ENCODE results near the gene CPM. TPM values are rescaled to one million over a fixed set of nuclear protein-coding genes. Genes with fewer than 3 reads are reported as not detected.

CPM gene
- total RNA-seq, 1 donor: 17.1 TPM

GRCh38 chr12:68837215-68837614 lies 95.8 kb downstream of the CPM start:
- TF ChIP-seq CTCF (IDR thresholded peaks at IDR 0.05; ENCODE audit: insufficient read depth, low read length): no peak
- DNase-seq (ENCODE audit: low read depth): no peak
- H3K4me3 ChIP-seq (ENCODE audit: low read depth, low read length): no peak overlapping the region

- no peak overlapping the region for H3K4me3 ChIP-seq (ENCODE audit: low read depth, low read length)
- no peak for TF ChIP-seq CTCF (IDR thresholded peaks at IDR 0.05; ENCODE audit: insufficient read depth, low read length)
- DNase-seq (ENCODE audit: low read depth): no peak
These were observed 97.5 kb downstream of the CPM start for GRCh38 chr12:68835333-68835908.

GRCh38 chr12:68833508-68833907 lies 99.5 kb downstream of the CPM start:
- DNase-seq (ENCODE audit: low read depth): no peak
- no peak overlapping the region for H3K4me3 ChIP-seq (ENCODE audit: low read depth, low read length)
- TF ChIP-seq CTCF (IDR thresholded peaks at IDR 0.05; ENCODE audit: insufficient read depth, low read length): no peak

GRCh38 chr12:68832504-68832867 lies 100.5 kb downstream of the CPM start:
- no peak for TF ChIP-seq CTCF (IDR thresholded peaks at IDR 0.05; ENCODE audit: insufficient read depth, low read length)
- DNase-seq (ENCODE audit: low read depth): no peak
- H3K4me3 ChIP-seq (ENCODE audit: low read depth, low read length): no peak overlapping the region

GRCh38 chr12:68831751-68832503 lies 101.0 kb downstream of the CPM start:
- H3K4me3 ChIP-seq (ENCODE audit: low read depth, low read length): no peak overlapping the region
- TF ChIP-seq CTCF (IDR thresholded peaks at IDR 0.05; ENCODE audit: insufficient read depth, low read length): no peak
- no peak for DNase-seq (ENCODE audit: low read depth)

GRCh38 chr12:68831272-68831671 lies 101.7 kb downstream of the CPM start:
- TF ChIP-seq CTCF (IDR thresholded peaks at IDR 0.05; ENCODE audit: insufficient read depth, low read length): no peak
- H3K4me3 ChIP-seq (ENCODE audit: low read depth, low read length): no peak overlapping the region
- no peak for DNase-seq (ENCODE audit: low read depth)
